HL-60 (cell line): ENCODE results near the gene KCNJ11.

Source experiments
- GABPA ChIP-seq: IDR thresholded peaks from 2 replicates; pipeline ENCODE4 v1.6.1; 2012; ENCODE audit warnings: low read depth
- POLR2AphosphoS5 ChIP-seq: IDR thresholded peaks from 2 replicates; pipeline ENCODE4 v1.6.1; 2012; ENCODE audit warnings: low read depth
- TF ChIP-seq, protein P1 (sequence below): IDR thresholded peaks from one replicate; pipeline ENCODE4 v1.5.1; 2011; ENCODE audit warnings: low read length, control low read depth, inconsistent platforms; ENCODE audit not compliant: insufficient read depth
- TF ChIP-seq, protein P2 (sequence below): IDR thresholded peaks from 2 replicates; pipeline ENCODE4 v1.6.1; 2012; ENCODE audit warnings: low read depth; ENCODE audit not compliant: insufficient replicate concordance

DNA sequence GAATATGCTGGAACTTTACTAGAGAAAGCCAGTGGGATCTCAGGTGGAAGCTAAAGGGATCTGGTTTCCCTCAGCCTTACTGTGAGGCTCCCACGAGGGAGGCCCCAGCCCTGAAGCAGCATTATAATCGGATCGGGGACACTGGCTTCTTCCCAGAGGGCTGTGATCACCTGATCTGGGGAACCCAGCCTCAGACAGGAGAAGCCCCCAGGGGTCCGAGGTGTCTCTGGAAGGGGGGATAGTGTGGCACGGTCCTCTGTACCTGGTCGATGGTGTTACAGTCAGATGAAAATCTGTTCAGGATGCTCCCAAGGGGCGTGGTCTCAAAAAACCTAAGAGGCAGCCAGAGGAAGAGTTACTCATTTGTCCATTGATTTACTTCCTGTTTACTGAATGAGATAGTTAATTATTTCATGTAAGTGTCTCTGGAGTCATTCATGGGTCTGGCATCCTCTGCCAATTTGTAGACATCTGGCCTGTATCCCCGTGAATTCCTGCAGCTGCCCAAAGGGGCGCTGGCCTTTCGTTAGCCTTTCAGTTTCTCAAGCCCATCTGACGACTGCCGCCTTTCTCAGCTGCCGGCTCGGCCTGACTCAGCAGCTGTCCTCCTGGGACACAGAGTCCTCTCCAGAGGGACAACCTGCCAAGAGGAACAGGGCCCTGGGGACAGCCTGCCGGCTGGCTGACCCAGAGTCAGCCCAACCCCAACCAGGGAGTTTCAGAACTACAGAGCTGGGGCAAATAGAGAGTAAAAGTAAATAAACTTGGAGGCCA is 17.0 kb upstream of the KCNJ11 start:
- TF ChIP-seq, protein P1, sequence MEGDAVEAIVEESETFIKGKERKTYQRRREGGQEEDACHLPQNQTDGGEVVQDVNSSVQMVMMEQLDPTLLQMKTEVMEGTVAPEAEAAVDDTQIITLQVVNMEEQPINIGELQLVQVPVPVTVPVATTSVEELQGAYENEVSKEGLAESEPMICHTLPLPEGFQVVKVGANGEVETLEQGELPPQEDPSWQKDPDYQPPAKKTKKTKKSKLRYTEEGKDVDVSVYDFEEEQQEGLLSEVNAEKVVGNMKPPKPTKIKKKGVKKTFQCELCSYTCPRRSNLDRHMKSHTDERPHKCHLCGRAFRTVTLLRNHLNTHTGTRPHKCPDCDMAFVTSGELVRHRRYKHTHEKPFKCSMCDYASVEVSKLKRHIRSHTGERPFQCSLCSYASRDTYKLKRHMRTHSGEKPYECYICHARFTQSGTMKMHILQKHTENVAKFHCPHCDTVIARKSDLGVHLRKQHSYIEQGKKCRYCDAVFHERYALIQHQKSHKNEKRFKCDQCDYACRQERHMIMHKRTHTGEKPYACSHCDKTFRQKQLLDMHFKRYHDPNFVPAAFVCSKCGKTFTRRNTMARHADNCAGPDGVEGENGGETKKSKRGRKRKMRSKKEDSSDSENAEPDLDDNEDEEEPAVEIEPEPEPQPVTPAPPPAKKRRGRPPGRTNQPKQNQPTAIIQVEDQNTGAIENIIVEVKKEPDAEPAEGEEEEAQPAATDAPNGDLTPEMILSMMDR, result no peak
- TF ChIP-seq POLR2AphosphoS5, result no peak
- TF ChIP-seq GABPA, result no peak
- TF ChIP-seq, protein P2, sequence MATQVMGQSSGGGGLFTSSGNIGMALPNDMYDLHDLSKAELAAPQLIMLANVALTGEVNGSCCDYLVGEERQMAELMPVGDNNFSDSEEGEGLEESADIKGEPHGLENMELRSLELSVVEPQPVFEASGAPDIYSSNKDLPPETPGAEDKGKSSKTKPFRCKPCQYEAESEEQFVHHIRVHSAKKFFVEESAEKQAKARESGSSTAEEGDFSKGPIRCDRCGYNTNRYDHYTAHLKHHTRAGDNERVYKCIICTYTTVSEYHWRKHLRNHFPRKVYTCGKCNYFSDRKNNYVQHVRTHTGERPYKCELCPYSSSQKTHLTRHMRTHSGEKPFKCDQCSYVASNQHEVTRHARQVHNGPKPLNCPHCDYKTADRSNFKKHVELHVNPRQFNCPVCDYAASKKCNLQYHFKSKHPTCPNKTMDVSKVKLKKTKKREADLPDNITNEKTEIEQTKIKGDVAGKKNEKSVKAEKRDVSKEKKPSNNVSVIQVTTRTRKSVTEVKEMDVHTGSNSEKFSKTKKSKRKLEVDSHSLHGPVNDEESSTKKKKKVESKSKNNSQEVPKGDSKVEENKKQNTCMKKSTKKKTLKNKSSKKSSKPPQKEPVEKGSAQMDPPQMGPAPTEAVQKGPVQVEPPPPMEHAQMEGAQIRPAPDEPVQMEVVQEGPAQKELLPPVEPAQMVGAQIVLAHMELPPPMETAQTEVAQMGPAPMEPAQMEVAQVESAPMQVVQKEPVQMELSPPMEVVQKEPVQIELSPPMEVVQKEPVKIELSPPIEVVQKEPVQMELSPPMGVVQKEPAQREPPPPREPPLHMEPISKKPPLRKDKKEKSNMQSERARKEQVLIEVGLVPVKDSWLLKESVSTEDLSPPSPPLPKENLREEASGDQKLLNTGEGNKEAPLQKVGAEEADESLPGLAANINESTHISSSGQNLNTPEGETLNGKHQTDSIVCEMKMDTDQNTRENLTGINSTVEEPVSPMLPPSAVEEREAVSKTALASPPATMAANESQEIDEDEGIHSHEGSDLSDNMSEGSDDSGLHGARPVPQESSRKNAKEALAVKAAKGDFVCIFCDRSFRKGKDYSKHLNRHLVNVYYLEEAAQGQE, result no peak
